ENCODE measurements around the gene COL9A3. TPM values are rescaled to one million over a fixed set of nuclear protein-coding genes. Genes with fewer than 3 reads are reported as not detected.
A peak's percentile ranks its signal among the peaks of the same experiment; 100 is the strongest.

The COL9A3 gene
- total RNA-seq, 1 donor from 2014 or later: 78.7 TPM

- DNase-seq: no peak
- H3K36me3 Mint-ChIP-seq (ENCODE audit: unreplicated experiment): no peaks in the 10 kb centered on the region
- peaks cover 3% of the 10 kb centered on the region for H3K9me3 Mint-ChIP-seq (ENCODE audit: unreplicated experiment)
- H3K4me1 Mint-ChIP-seq (ENCODE audit: low read depth, unreplicated experiment): peaks cover 9% of the 10 kb centered on the region
- H3K27me3 Mint-ChIP-seq (ENCODE audit: unreplicated experiment): peaks cover 9% of the 10 kb centered on the region
- no peak for TF ChIP-seq CTCF (IDR thresholded peaks at IDR 0.05; ENCODE audit: partially characterized antibody, unreplicated experiment)
- H3K4me3 Mint-ChIP-seq (ENCODE audit: unreplicated experiment): no peak overlapping the region
- no peak overlapping the region for H3K27ac Mint-ChIP-seq (ENCODE audit: unreplicated experiment)
These were observed 3.5 kb downstream of the COL9A3 start for GRCh38 chr20:62820208-62820961.

GRCh38 chr20:62820962-62821725 is 4.3 kb downstream of the COL9A3 start:
- no peak for DNase-seq
- Mint-ChIP-seq H3K4me1 (ENCODE audit: low read depth, unreplicated experiment) (peaks cover 8% of the 10 kb centered on the region), H3K27me3 (ENCODE audit: unreplicated experiment) (peaks cover 5% of the 10 kb centered on the region), H3K36me3 (ENCODE audit: unreplicated experiment) (no peaks in the 10 kb centered on the region), H3K27ac (ENCODE audit: unreplicated experiment) (no peak overlapping the region), H3K4me3 (ENCODE audit: unreplicated experiment) (no peak overlapping the region), H3K9me3 (ENCODE audit: unreplicated experiment) (peaks cover 3% of the 10 kb centered on the region)
- TF ChIP-seq CTCF (IDR thresholded peaks at IDR 0.05; ENCODE audit: partially characterized antibody, unreplicated experiment): no peak

GRCh38 chr20:62821726-62822210 is 4.9 kb downstream of the COL9A3 start:
- peaks cover 5% of the 10 kb centered on the region for H3K27me3 Mint-ChIP-seq (ENCODE audit: unreplicated experiment)
- H3K36me3 Mint-ChIP-seq (ENCODE audit: unreplicated experiment): no peaks in the 10 kb centered on the region
- H3K9me3 Mint-ChIP-seq (ENCODE audit: unreplicated experiment): peaks cover 3% of the 10 kb centered on the region
- no peak overlapping the region for H3K27ac Mint-ChIP-seq (ENCODE audit: unreplicated experiment)
- peaks cover 8% of the 10 kb centered on the region for H3K4me1 Mint-ChIP-seq (ENCODE audit: low read depth, unreplicated experiment)
- DNase-seq: no peak
- no peak overlapping the region for H3K4me3 Mint-ChIP-seq (ENCODE audit: unreplicated experiment)
- no peak for TF ChIP-seq CTCF (IDR thresholded peaks at IDR 0.05; ENCODE audit: partially characterized antibody, unreplicated experiment)

- Mint-ChIP-seq H3K9me3 (ENCODE audit: unreplicated experiment) (peaks cover 3% of the 10 kb centered on the region), H3K36me3 (ENCODE audit: unreplicated experiment) (no peaks in the 10 kb centered on the region), H3K4me1 (ENCODE audit: low read depth, unreplicated experiment) (peaks cover 8% of the 10 kb centered on the region), H3K4me3 (ENCODE audit: unreplicated experiment) (no peak overlapping the region), H3K27ac (ENCODE audit: unreplicated experiment) (no peak overlapping the region), H3K27me3 (ENCODE audit: unreplicated experiment) (peaks cover 5% of the 10 kb centered on the region)
- peak; percentile 29 for TF ChIP-seq CTCF (IDR thresholded peaks at IDR 0.05; ENCODE audit: partially characterized antibody, unreplicated experiment)
- no peak for DNase-seq
These were observed 5.5 kb downstream of the COL9A3 start for GRCh38 chr20:62822239-62822787.
